HG03575 (cell line): Measurements from ENCODE around the gene ZNF592.
"Not testable (repeated sequence)": the region's sequence is repeated elsewhere in the genome, so short reads cannot be mapped to it uniquely, and the experiment has no call there.

Experiments
- ATAC-seq: cut with Tn5 transposase; IDR thresholded peaks from one replicate; pipeline ENCODE4 v1.9.1; 2021; ENCODE audit not compliant: unreplicated experiment, insufficient number of reproducible peaks, low FRiP score; ENCODE audit errors: extremely low read depth

ZNF592 gene, protein sequence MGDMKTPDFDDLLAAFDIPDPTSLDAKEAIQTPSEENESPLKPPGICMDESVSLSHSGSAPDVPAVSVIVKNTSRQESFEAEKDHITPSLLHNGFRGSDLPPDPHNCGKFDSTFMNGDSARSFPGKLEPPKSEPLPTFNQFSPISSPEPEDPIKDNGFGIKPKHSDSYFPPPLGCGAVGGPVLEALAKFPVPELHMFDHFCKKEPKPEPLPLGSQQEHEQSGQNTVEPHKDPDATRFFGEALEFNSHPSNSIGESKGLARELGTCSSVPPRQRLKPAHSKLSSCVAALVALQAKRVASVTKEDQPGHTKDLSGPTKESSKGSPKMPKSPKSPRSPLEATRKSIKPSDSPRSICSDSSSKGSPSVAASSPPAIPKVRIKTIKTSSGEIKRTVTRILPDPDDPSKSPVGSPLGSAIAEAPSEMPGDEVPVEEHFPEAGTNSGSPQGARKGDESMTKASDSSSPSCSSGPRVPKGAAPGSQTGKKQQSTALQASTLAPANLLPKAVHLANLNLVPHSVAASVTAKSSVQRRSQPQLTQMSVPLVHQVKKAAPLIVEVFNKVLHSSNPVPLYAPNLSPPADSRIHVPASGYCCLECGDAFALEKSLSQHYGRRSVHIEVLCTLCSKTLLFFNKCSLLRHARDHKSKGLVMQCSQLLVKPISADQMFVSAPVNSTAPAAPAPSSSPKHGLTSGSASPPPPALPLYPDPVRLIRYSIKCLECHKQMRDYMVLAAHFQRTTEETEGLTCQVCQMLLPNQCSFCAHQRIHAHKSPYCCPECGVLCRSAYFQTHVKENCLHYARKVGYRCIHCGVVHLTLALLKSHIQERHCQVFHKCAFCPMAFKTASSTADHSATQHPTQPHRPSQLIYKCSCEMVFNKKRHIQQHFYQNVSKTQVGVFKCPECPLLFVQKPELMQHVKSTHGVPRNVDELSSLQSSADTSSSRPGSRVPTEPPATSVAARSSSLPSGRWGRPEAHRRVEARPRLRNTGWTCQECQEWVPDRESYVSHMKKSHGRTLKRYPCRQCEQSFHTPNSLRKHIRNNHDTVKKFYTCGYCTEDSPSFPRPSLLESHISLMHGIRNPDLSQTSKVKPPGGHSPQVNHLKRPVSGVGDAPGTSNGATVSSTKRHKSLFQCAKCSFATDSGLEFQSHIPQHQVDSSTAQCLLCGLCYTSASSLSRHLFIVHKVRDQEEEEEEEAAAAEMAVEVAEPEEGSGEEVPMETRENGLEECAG (N-terminal part only)

GRCh38 chr15:84748274-84749110 is at the start of gene ZNF592:
Gene ZNF592, plus strand, starts transcription at chr15:84748592. Its CDS starts 34,084 bp downstream, at chr15:84782676.
- ATAC-seq, result no peak

GRCh38 chr15:84699538-84700191 is 48.7 kb upstream of the ZNF592 start:
- no peak for ATAC-seq

DNA sequence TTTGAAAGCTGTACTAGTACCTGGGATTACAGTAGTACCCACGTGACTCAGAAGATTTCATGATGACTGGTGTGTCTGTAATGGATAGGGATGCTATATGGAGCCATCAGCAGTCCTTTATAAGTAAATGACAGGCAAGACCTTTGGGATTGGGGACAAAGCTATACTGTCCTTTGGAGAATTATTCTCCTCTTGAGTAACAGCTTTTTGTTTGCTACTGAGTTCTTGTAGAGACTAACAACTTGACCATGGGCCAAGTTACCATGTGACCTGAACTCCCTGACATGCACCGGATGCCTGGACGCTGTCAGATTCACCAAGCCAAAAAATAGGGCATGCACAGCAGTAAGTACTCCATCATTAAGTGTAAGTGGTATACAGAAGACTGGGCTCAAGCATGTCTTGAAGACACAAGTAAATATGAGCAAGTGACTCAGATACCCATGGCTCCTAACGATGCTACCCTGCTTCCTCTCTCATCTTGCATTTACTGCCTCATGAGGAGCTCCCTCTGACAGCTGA is 45.4 kb upstream of the ZNF592 start:
- ATAC-seq, result no peak

- no peak for ATAC-seq
These were observed 44.6 kb upstream of the ZNF592 start for GRCh38 chr15:84703808-84704207.

DNA sequence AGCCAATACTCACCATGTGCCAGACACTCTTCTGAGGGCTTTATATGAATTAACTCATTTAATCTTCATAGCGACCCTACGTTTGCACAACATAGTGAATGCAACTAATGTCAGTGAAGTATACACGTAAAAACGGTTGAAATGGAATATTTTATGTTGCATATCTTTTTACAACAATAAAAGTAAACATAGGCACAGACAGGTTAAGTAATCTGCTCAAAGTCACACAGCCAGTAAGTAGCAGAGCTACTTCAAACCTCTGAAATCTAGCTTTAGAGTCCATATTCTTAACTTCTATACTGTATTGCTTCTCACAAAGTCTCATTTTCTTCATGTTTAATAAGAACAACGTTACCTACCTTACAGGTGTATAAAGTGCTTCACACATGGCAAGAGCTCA is 34.0 kb upstream of the ZNF592 start:
- no peak for ATAC-seq

GRCh38 chr15:84714821-84715220 is 33.6 kb upstream of the ZNF592 start:
- no peak for ATAC-seq

- ATAC-seq, result no peak
These were observed 32.9 kb upstream of the ZNF592 start for GRCh38 chr15:84715441-84716035.

DNA sequence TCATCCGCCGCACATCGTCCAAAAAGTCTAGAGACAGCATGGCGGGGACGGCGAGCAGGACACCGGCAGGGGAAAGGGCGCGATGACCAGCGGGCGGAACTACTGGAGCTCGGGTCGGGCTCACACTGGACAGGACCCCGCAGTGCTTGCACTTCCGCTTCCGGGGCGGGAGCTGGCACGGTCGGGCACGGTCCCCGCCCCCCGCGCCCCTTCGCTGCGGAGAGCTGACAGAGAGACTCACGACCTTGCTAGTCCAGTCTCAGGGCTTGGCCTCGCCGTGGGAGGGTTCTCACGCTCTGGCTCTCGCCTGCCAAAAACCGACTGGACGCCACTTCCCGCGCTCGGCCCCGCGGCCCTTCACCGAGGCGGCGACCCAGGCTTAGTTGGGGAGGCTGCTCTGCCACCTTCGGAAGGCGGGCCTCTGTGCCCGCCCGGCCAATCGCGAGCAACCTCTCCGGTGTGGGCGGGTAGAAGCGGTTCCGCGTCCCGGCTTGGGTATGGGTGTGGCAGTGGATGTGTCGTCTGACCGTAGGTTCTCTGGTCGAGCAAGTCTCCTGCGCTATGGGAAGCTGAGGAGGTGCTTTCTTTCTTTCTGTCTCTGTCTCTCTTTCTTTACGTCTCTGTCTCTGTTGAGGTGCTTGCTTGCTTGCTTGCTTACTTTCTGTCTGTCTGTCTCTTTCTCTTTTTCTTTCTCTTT is 32.2 kb upstream of the ZNF592 start, which contains the start of gene SEC11A:
TSS of gene SEC11A (minus strand) at position 104 of the 697 bp plus-strand sequence. CDS start at position 40, 64 bp downstream.
- ATAC-seq, result peak; percentile 68

- ATAC-seq, result no peak
These were observed 27.0 kb upstream of the ZNF592 start for GRCh38 chr15:84721371-84721770.

DNA sequence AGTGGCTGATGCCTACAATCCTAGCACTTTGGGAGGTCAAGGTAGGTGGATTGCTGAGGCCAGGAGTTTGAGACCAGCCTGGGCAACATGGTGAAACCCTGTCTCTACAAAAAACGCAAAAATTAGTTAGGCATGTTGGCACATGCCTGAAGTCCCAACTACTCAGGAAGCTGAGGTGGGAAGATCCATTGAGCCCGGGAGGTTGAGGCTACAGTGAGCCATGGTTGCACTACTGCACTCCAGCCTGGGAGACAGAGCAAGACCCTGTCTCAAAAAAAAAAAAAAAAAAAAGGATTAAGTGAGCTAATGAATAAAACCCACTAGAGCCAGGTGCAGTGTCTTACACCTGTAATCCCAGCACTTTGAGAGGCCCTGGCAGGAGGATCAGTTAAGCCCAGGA is 25.8 kb upstream of the ZNF592 start:
- ATAC-seq, result no peak

DNA sequence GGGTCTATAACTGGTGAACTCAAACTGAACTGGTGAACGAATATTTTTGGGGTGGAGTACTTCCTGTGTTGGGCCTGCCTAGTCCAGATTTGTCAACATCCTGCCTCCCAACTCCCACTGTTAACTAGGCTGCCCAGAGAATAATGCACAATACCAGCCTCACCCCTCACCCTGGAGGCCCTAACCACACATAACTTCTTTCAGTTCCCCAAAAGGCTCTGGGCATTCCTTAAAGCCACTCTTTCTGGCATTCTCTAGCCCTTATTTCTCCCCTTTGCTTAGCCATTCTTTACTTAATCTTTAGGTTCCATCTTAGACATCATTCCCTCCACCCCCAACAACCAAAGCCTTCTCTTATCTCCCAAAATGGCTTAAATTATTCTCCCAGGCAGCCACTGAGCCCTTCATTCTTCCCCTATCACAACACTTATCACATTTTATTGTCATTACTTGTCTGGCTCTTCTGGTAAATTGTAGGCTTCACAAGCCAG is 23.3 kb upstream of the ZNF592 start:
- ATAC-seq, result no peak

DNA sequence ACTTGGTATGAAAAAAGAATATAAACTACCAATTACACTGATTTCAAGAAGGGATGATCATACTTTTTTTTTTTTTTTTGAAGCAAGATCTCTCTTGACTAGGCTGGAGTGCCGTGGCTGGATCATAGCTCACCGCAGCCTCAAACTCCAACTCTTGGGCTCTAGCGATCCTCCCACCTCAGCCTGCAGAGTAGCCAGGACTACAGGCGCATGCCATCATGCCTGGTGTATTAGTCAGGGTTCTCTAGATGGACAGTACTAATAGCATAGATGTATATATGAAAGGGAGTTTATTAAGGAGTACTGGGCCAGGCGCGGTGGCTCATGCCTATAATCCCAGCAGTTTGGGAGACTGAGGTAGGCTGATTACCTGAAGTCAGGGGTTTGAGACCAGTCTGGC is 21.0 kb upstream of the ZNF592 start:
- no peak for ATAC-seq

- no peak for ATAC-seq
These were observed 16.6 kb upstream of the ZNF592 start for GRCh38 chr15:84731774-84732173.

DNA sequence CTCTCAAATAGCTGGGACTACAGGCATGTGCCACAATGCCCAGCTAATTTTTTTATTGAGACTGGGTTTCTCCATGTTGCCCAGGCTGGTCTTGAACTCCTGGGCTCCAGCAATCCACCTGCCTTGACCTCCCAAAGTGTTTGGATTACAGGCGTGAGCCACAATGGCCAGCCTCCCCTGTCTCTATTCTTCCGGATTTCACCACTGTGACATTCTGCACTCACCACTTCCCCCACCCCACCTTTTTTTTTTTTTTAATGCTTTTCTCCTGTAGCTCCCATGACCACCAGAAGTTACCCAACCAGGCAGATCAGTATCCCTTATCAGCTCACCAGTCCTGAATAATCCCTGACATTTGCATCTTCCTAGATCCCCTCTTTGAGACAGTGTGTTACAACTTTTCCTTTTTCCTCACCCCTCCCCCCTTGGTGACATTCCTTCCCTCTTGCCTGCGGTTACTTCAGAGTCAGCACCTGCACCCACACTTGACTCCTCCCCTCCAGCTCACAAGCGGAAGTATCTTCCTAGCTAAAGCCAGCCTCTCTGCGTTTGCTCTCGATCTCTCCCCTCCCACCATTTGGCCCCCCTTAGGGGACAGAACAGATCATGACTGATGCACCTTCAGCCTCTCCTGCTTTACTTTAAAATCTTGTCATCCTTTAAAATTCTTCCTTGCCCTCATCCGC is 13.5 kb upstream of the ZNF592 start:
- no peak for ATAC-seq

DNA sequence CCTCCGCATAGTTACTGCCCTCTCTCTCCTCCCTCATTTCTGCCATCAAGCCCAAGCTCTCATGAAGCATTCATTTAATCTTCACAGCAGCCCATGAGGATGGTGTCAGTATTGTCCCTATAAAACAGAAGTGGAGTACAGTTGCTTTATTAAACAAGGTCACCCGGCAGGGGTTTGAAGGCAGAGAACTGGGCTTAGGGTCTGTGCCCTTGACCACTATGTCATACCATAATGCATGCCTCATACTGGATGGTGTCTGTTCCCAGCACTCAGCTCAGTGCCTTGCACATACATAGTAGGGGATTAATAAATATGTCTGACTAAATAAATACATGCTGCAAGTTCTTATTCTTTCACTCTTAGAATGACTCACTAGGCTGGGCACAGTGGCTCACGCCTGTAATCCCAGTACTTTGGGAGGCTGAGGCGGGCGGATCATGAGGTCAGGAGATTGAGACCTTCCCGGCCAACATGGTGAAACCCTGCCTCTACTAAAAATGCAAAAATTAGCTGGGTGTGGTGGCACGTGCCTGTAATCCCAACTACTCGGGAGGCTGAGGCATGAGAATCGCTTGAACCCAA is 12.8 kb upstream of the ZNF592 start:
- not testable (repeated sequence) for ATAC-seq

GRCh38 chr15:84736375-84736774 is 12.0 kb upstream of the ZNF592 start:
- peak; percentile 34 for ATAC-seq
